GM12878 (cell line): ENCODE data around the gene MYBPC1. TPM values are rescaled to one million over a fixed set of nuclear protein-coding genes. Genes with fewer than 3 reads are reported as not detected.
A peak's percentile ranks its signal among the peaks of the same experiment; 100 is the strongest.

Experiments used
- ATAC-seq: fragments of 200-7000 bp; cut with Tn5 transposase; 3 replicates; pipeline ENCODE4 v1.9.1; 2020; ENCODE audit warnings: mild to moderate bottlenecking, moderate library complexity
- BruUV-seq: library from RNA; stranded (reverse); fragments of 400-500 nt; replicated peaks from 2 replicates; lab custom pipeline; 2021; lab: Mats Ljungman, UMichigan
- CTCF ChIA-PET: fragments of 300-600 bp; sonication (Branson Sonifier 250); formaldehyde crosslinking; extraction: SDS; loops from one replicate; lab custom pipeline; 2021; ENCODE audit warnings: inconsistent platforms; lab: Yijun Ruan, JAX
- POLR2A ChIA-PET: fragments of 350-600 bp; formaldehyde crosslinking; extraction: SDS; loops from one replicate; lab custom pipeline; 2021; ENCODE audit warnings: inconsistent platforms; lab: Charles Lee
- RAD21 ChIA-PET: fragments of 300-600 bp; sonication (Branson Sonifier 250); formaldehyde crosslinking; loops from one replicate; lab custom pipeline; 2023; ENCODE audit warnings: antibody characterized with exemption; ENCODE audit not compliant: unreplicated experiment; lab: Charles Lee
- SMC1A ChIA-PET: fragments of 300-600 bp; sonication (Branson Sonifier 250); formaldehyde crosslinking; loops from one replicate; lab custom pipeline; 2023; ENCODE audit not compliant: unreplicated experiment, uncharacterized antibody; lab: Charles Lee
- DNase-seq: peaks from one replicate; pipeline ENCODE4 v3.0.0-alpha.2; 2011; ENCODE audit warnings: low read depth, low spot score
- FAIRE-seq: peaks from 3 replicates; lab custom pipeline; 2011; peaks lifted over from hg19 to GRCh38; lab: Jason Lieb, UNC
- H2AFZ ChIP-seq: 2 replicates; pipeline ENCODE4 v1.6.0; 2011; ENCODE audit warnings: low read depth, low read length, control low read depth; ENCODE audit not compliant: control insufficient read depth
- H3K27ac ChIP-seq: 2 replicates; pipeline ENCODE4 v1.5.1; 2011; ENCODE audit warnings: control low read depth; ENCODE audit not compliant: control insufficient read depth, insufficient read depth
- H3K27me3 ChIP-seq, 2 experiments: replicated peaks in 1 of 2; 2 replicates each; pipeline versions ENCODE4 v1.6.0 to v1.6.1; 2011; ENCODE audit warnings: low read length in 1 of 2; ENCODE audit not compliant: control insufficient read depth in 2 of 2, insufficient read depth in 2 of 2
- H3K36me3 ChIP-seq, 2 experiments: 2 replicates each; pipeline ENCODE4 v1.5.1; 2011; ENCODE audit warnings: low read length in 1 of 2; ENCODE audit not compliant: control insufficient read depth in 2 of 2, insufficient read depth in 2 of 2
- H3K4me1 ChIP-seq: 2 replicates; pipeline ENCODE4 v1.6.1; 2011; ENCODE audit warnings: mild to moderate bottlenecking, low read length, moderate library complexity, mixed read lengths; ENCODE audit not compliant: control insufficient read depth, insufficient read depth
- H3K4me2 ChIP-seq: 2 replicates; pipeline ENCODE4 v1.6.0; 2011; ENCODE audit warnings: control low read depth; ENCODE audit not compliant: control insufficient read depth, insufficient read depth
- H3K4me3 ChIP-seq: fragments of 200-600 bp; sonication (generic); 2 replicates; pipeline ENCODE4 v1.5.1; 2016
- H3K79me2 ChIP-seq: 2 replicates; pipeline ENCODE4 v1.6.0; 2011; ENCODE audit warnings: low read length; ENCODE audit not compliant: control insufficient read depth, insufficient read depth
- H3K9ac ChIP-seq: 2 replicates; pipeline ENCODE4 v1.8.0; 2011; ENCODE audit warnings: low read length, control low read depth, mixed read lengths; ENCODE audit not compliant: control insufficient read depth, insufficient read depth
- H3K9me3 ChIP-seq: replicated peaks from 3 replicates; pipeline ENCODE4 v1.5.1; 2011; ENCODE audit warnings: mild to moderate bottlenecking, low read length; ENCODE audit not compliant: control insufficient read depth, insufficient read depth
- H4K20me1 ChIP-seq: 2 replicates; pipeline ENCODE4 v1.6.0; 2011; ENCODE audit not compliant: control insufficient read depth, insufficient read depth
- BACH1 ChIP-seq: fragments of 450-650 bp; IDR thresholded peaks from 2 replicates; pipeline ENCODE4 v1.6.1; 2017; ENCODE audit warnings: mild to moderate bottlenecking, borderline replicate concordance
- BHLHE40 ChIP-seq, 2 experiments: fragments of 450-650 bp in 1 of 2; IDR thresholded peaks; 2 replicates each; pipeline ENCODE4 v1.6.1; 2011 to 2017; ENCODE audit warnings: low read depth in 2 of 2, borderline replicate concordance in 1 of 2, improper control_type of control experiment in 1 of 2, low read length in 1 of 2, mild to moderate bottlenecking in 1 of 2
- MEF2B ChIP-seq: fragments of 450-650 bp; IDR thresholded peaks from 2 replicates; pipeline ENCODE4 v1.6.1; 2018; ENCODE audit warnings: mild to moderate bottlenecking, moderate library complexity; ENCODE audit not compliant: partially characterized antibody, poor library complexity, severe bottlenecking
- NR2F1 ChIP-seq: fragments of 450-650 bp; conservative IDR thresholded peaks from 2 replicates; pipeline ENCODE4 v1.6.1; 2017; ENCODE audit warnings: mild to moderate bottlenecking
- PAX8 ChIP-seq: fragments of 450-650 bp; IDR thresholded peaks from 2 replicates; pipeline ENCODE4 v1.6.1; 2017; ENCODE audit warnings: mild to moderate bottlenecking, moderate library complexity
- POLR2A ChIP-seq: IDR thresholded peaks from 2 replicates; pipeline ENCODE4 v1.6.1; 2011; ENCODE audit warnings: low read depth, mild to moderate bottlenecking, low read length
- SMARCA5 ChIP-seq: fragments of 450-650 bp; IDR thresholded peaks from 2 replicates; pipeline ENCODE4 v1.6.1; 2017; ENCODE audit warnings: mild to moderate bottlenecking
- YY1 ChIP-seq: IDR thresholded peaks from 2 replicates; pipeline ENCODE4 v1.6.1; 2011; ENCODE audit warnings: low read depth, mild to moderate bottlenecking, low read length
- ZSCAN29 ChIP-seq: fragments of 450-650 bp; IDR thresholded peaks from 2 replicates; pipeline ENCODE4 v1.6.1; 2017; ENCODE audit warnings: mild to moderate bottlenecking, moderate library complexity
- WGBS: methylation state at CpG from one replicate; pipeline ENCODE4 v1.1.6; 2016; ENCODE audit warnings: low lambda C conversion rate; ENCODE audit not compliant: insufficient replicate concordance, insufficient coverage; ENCODE audit errors: missing lambda C conversion rate; 5-methylcytosine and 5-hydroxymethylcytosine counted together
- in situ Hi-C: fragments of 300-500 bp; cut with MboI; formaldehyde crosslinking; loops from 9 replicates; pipeline ENCODE4 v1.14.3; 2018; ENCODE audit warnings: mixed read lengths
- intact Hi-C: fragments of 100-400 bp; cut with micrococcal nuclease; formaldehyde crosslinking; loops from one replicate; pipeline ENCODE4 v1.14.2; 2022; ENCODE audit not compliant: unreplicated experiment
- polyA plus RNA-seq, 11 experiments: library from polyadenylated mRNA; depleted of rRNA in 4 of 11; unstranded in 6 of 11; stranded (reverse) in 5 of 11; fragments of >200 nt; fragmentation: Nextera tagmentation in 4 of 11; fragmentation: Illumina TruSeq in 1 of 11; extraction: Ambion mirVana in 4 of 11; extraction: Trizol in 1 of 11; gene quantifications; 1 replicate in 1 of 11; 2 replicates in 10 of 11; pipeline versions ENCODE4 v1.2.1 to v1.2.3, GENCODE V29; 2011 to 2016; ENCODE audit warnings: inconsistent platforms in 2 of 11, missing spikeins in 2 of 11, low read depth in 1 of 11
- total RNA-seq, 4 experiments: library from RNA; depleted of rRNA in 3 of 4; stranded (reverse); fragments of >200 nt in 3 of 4; fragmentation: Illumina TruSeq in 1 of 4; extraction: Trizol in 1 of 4; gene quantifications; 2 replicates each; pipeline versions ENCODE4 v1.2.1 to v1.2.3, GENCODE V29; 2013 to 2021

The MYBPC1 gene
- total and polyA plus RNA-seq, 10 of the 15 experiments (the other 5 are each of a cell fraction or from before 2014, with no cell fraction given): not detected

GRCh38 chr12:101697197-101697929, 102.6 kb downstream of the MYBPC1 start, which contains the start of gene CHPT1:
Gene CHPT1, plus strand, starts transcription at chr12:101697640. Its CDS starts 222 bp downstream, at chr12:101697862.
- Histone ChIP-seq H3K4me2 (peak within 1 kb of the TSS; percentile 98), H2AFZ (peak within 1 kb of the TSS; percentile 97), H3K4me3 (peak within 1 kb of the TSS; percentile 81), H3K27me3 (no peaks in the 10 kb centered on the region), H3K79me2 (no peaks in the 10 kb centered on the region), H3K27ac (peak within 1 kb of the TSS; percentile 33), H3K9me3 (no peaks in the 10 kb centered on the region), H4K20me1 (no peaks in the 10 kb centered on the region), H3K4me1 (peaks cover 4% of the 10 kb centered on the region), H3K36me3 (no peaks in the 10 kb centered on the region), H3K9ac (peak within 1 kb of the TSS; percentile 78)
- SMC1A ChIA-PET: no interaction called here
- peak; percentile 64 for TF ChIP-seq SMARCA5
- TF ChIP-seq BACH1: no peak
- no peak for TF ChIP-seq PAX8
- peak; percentile 27; the same call in 1 of the 2 replicates for TF ChIP-seq NR2F1
- peak; percentile 64 for TF ChIP-seq POLR2A
- TF ChIP-seq ZSCAN29: 0 out of 2 replicates have a peak, but pooled peaks have one; percentile 28
- TF ChIP-seq MEF2B: peak; percentile 60
- peak; percentile 88 for TF ChIP-seq YY1
- TF ChIP-seq BHLHE40 (IDR thresholded peaks at IDR 0.05; ENCODE audit: borderline replicate concordance in 1 of 2, low read depth in 2 of 2, low read length in 1 of 2): peak in 1 of 2 experiments; percentile 26; a peak in 1 of 4 replicates
- in situ Hi-C loops (no loop called here), intact Hi-C loops (loop anchor here (10.0 kb wide), 1 partner anchor 123 kb away; no protein-coding TSS in a partner anchor)
- DNase-seq (no peak), ATAC-seq (peak; percentile 81), FAIRE-seq (no peak)
- RAD21 ChIA-PET: no interaction called here
- 0% methylated on average over 40 of the region's 80 CpGs for WGBS
- CTCF ChIA-PET: no interaction called here
- POLR2A ChIA-PET: no interaction called here
- no TSS peak for BruUV-seq
